Measurements from ENCODE around the gene DGKA.
"Not testable (repeated sequence)": the region's sequence is repeated elsewhere in the genome, so short reads cannot be mapped to it uniquely, and the experiment has no call there.

Gene DGKA

DNA sequence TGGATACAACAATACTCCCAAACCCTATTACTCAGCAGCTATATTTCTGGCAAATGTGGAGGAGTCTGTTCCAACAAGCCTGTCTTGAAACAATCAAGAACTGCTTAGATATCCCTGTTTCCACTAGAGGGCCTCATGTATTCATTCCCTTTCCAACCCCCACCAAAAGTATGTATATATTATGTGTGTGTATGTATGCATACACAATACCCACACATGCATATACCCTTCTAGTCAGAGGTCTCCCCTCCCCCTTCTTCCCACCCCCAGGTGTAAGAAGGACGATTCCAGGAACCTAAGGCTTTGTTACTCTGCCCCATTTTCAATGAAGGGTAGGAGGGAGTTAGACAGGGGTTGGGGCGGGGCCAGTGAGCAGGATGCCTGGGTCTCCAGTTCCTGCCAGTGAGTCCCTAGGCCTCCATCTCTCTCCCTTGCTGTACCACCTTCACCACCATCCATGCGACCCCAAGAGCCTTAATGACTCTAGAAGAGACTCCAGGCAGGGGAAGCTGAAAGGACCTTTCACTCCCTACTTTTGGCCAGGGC is at the start of gene DGKA:
DGKA (plus strand) TSS at position 392 of the 546 bp plus-strand sequence. CDS start 5,342 bp downstream, outside the sequence.
- no peak for DNase-seq (ENCODE audit: low read depth in 2 of 2, low spot score in 1 of 2)

DNA sequence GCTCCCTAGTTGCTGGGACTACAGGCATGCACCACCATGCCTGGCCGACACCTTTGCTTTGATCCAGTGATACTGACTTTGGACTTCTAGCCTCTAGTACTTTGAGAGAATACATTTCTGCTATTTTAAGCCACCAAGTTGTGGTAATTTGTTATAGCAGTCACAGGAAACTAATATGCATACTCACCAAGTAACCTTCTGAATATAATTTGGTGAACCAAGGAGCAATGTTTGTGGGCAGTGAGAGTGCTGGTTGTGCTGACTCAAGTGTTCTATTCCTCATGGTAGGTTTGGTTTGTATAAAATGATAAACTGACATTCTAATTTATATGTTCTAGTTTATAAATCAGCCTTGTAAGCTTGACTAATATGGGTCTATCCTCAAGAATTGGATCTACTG is 45.8 kb upstream of the DGKA start:
- no peak for DNase-seq (ENCODE audit: low read depth in 2 of 2, low spot score in 1 of 2)

DNA sequence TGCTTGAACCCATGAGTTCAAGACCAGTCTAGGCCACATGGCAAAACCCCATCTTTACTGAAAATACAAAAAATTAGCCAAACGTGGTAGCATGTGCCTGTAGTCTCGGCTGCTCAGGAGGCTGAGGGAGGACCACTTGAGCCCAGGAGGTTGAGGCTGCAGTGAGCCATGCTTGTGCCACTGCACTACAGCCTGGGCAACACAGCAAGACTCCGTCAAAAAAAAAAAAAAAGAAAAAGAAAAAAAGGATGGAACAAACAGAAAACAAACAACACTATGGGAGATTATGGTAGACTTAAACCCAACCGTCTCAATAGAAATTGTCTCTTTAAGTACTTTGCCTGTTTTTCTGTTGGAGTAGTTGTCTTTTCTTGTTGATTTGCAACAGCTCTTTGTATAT is 39.7 kb upstream of the DGKA start:
- DNase-seq (ENCODE audit: low read depth in 2 of 2, low spot score in 1 of 2): no peak

DNA sequence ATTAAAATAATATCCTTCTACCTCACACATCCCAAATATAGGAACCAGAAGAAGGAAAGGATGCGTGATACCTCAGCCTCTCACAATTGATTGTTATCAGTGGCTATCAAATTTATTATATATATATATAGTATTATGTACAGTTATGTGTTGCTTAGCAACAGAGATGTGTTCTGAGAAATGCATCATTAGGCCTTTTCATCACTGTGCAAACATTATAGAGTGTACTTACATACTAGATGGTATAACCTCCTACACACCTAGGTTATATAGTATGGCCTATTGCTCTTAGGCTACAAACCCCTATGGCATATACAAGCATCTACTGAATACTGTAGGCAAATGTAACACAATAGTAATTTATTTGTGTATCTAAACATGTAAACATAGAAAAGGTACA is 37.2 kb upstream of the DGKA start:
- no peak for DNase-seq (ENCODE audit: low read depth in 2 of 2, low spot score in 1 of 2)

DNA sequence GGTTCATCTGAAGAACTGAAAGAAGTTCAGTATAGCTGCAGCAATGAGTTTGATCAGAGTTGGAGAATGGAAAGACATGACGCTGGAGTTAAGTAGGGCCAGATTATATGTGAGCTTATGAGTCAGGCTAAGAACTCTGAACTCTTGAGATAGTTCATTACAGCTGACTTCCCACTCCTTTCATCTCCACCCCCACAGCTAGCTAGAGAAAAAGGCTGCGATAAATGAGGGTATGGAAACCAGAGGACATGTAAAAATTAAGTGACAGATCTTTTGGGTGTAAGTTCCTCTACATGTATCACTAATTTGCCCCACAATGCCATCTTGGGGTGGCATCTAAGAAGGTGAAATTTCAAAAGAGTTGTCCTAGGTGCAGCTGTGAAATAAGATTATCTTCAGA is 31.9 kb upstream of the DGKA start:
- DNase-seq (ENCODE audit: low read depth in 2 of 2, low spot score in 1 of 2): peak in 1 of 2 donors; percentile 1

DNA sequence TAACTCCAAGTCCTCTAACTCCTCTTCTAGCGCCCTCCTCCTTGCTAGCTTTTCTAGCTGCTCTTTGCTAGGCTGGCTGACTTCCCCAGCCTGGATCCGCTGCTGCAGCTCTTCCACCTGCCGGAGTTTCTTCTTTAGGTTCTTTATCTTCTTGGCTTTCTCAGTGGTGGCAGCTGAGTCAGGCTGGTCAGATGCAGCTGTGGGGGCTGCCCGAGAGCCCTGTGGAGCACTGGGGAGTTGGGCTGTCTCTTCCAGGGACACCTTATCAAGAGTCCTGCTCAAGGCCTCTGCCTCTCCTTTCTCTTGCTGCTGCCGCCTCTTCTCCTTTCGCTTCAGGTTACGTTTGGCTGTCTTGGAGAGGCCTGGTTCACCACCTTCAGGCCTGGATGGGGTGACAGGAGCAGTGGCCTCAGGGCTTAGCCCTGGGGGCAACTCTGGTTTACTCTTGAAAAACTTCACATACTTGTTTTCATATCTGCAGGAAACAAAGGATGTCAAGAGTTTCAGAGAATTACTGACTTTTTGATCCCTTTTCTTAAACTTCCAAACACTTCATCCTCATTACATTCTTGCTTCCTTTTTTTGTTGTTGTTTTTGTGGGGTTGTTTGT is 29.0 kb upstream of the DGKA start:
- no peak for DNase-seq (ENCODE audit: low read depth in 2 of 2, low spot score in 1 of 2)

DNA sequence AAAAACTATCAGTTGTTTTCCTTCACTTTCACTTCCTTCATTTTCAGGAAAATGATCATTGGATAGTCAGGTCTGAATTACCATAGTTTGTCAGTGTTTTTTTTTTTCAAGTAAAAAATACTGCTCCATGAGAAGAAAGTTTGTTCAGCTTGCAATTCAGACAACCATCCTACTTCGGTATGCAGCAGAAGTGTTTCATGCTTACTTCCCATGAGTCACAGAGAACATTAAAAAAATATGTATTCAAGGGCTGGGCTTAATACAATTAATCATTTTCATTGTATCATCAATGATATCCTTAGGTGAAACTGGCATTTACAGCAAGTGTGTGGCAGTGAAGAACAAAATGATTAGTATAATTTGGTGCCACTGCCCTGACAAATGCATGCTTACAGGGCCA is 24.9 kb upstream of the DGKA start:
- DNase-seq (ENCODE audit: low read depth in 2 of 2, low spot score in 1 of 2): no peak

DNA sequence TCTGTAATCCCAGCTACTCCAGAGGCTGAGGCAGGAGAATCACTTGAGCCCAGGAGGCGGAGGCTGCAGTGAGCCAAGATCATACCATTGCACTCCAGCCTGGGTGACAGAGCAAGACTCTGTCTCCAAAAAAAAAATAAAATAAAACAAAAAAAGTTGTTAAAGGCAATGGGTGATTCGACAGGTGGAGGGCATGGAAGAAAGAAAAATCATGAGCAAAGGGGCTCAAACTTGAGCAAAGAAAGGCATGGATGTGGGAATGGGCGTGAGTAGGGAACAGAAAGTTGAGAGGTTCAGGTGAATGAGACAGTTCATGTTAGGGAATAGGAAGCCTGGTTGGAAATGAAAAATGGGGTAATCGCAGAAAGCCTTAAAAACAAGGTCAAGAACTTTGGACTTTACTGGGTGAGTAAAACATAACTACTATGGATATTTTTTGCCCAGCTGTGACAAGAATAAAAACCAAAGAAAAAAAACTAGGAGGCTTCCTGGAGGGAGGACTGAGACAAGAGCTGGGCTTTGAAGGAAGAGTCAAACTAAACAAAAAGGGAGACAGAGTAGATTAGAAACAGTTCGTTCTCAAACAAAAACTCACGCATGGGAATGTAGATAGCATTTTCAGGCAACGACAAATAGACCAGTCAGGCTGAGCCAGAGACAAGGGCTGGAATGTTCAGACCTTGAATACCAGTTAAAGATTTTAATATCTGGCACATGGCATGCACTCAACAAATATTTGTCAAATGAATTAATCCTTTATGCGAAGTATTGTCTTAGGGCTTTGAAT is 22.0 kb upstream of the DGKA start:
- no peak for DNase-seq (ENCODE audit: low read depth in 2 of 2, low spot score in 1 of 2)

DNA sequence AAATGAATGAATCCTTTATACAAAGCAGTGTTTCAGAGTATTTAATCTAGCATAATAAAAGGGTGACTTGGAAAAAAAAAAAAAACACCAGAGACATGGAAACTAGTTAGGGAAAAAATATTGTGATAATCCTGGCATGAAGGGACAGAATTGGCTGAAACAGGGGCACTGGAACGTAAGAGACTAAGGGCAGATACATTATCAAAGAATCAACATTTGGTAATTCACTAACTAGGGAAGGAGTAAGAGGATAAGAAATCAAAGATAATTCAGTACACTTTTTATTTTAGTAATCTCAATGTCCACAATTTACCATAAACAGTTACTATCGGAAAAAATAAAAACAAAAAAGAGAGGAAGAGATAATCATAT is 21.5 kb upstream of the DGKA start:
- no peak for DNase-seq (ENCODE audit: low read depth in 2 of 2, low spot score in 1 of 2)

DNA sequence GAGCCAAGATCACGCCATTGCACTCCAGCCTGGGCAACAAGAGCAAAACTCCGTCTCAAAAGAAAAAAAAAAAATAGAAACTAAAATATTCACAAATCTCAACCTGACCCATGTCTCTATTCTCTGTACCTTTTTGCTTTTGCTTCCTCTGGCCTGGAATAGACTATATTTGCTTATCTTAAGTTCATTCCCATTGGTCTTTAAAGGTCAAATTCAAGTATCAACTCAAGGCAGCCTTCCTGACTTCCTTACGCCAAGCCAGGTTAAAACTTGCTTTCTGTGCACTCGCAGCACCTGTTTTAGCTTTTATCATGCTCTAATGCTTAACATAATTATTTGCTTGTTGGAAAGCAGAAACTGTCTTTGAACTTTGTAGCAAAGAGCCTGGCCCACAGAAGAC is 18.1 kb upstream of the DGKA start:
- no peak for DNase-seq (ENCODE audit: low read depth in 2 of 2, low spot score in 1 of 2)

DNA sequence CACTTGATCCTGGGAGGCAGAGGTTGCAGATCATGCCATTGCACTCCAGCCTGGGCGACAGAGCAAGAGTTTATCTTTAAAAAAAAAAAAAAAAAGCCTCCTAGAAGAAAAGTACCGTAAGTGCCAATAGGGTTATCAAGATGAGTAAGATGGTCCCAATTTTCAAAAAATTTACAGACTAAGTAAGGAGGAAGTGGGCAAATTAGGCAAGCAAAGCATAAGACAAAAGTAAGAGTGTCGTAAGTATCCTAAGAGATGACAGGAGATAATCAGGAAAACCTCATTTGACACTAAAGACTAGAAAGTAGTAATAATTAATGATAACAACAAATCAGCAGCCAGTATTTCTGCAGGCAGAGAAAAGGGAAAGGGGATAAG is 15.5 kb upstream of the DGKA start:
- no peak for DNase-seq (ENCODE audit: low read depth in 2 of 2, low spot score in 1 of 2)

DNA sequence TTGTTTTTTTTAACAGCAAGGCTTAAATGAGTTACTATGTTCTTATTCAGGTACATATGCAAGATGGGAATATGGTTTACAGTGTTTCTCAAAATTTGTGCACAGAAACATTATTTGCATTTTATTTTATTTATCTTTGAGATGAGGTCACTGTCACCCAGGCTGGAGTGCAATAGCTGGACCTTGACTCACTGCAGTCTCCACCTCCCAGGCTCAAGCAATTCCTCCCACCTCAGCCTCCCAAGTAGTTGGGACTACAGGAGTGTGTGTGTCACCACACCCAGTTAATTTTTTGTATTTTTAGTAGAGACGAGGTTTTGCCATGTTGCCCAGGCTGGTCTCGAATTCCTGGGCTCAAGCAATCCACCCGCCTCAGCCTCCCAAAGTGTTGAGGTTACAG is 11.9 kb upstream of the DGKA start:
- not testable (repeated sequence) for DNase-seq (ENCODE audit: low read depth in 2 of 2, low spot score in 1 of 2)

DNA sequence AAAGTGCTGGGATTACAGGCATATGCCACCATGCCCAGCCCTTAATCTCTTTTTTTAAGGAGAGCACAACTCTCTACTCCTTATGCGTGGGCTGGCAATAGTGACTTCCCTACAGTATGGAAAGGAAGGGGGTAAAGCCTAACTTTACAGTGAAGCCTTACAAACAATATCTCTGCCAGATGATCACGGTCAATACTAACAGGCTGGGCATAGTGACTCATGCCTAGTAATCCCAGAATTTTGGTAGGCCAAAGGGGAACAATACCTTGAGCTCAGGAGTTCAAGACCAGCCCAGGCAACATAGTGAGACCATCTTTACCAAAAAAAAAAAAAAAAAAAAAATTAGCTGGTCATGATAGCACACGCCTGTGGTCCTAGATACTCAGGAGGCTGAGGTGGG is 8.8 kb upstream of the DGKA start:
- no peak for DNase-seq (ENCODE audit: low read depth in 2 of 2, low spot score in 1 of 2)

DNA sequence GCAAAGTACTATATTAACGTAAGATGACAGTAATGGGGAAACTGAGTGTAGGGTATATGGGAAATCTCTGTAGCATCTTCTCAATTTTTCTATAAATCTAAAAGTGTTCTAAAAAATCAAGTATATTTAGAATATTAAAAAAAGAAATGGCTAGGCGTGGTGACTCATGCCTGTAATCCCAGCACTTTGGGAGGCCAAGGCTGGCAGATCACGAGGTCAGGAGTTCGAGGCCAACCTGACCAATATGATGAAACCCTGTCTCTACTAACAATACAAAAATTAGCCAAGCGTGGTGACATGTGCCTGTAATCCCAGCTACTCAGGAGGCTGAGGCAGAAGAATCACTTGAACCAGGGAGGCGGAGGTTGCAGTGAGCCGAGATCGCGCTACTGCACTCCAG is 7.3 kb upstream of the DGKA start:
- not testable (repeated sequence) for DNase-seq (ENCODE audit: low read depth in 2 of 2, low spot score in 1 of 2)

DNA sequence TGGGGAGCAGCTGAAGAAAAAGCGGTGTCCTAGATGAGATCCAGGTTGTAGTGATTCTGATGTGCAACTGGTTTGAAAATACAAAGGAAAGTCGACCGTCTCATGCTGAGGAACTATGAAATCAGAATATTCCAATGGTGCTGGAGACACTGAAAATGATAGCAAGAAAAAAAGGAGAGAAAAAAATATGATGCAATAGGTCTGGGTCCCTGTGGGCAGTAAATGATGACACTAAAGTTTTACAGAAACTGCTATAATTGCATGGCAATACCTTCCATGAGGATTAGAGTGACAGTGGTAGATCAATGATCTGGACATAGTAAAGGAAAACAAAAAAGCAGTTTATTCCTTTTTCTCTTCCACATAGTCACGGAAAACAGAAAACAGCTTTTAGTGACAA is 5.6 kb upstream of the DGKA start:
- DNase-seq (ENCODE audit: low read depth in 2 of 2, low spot score in 1 of 2): no peak

DNA sequence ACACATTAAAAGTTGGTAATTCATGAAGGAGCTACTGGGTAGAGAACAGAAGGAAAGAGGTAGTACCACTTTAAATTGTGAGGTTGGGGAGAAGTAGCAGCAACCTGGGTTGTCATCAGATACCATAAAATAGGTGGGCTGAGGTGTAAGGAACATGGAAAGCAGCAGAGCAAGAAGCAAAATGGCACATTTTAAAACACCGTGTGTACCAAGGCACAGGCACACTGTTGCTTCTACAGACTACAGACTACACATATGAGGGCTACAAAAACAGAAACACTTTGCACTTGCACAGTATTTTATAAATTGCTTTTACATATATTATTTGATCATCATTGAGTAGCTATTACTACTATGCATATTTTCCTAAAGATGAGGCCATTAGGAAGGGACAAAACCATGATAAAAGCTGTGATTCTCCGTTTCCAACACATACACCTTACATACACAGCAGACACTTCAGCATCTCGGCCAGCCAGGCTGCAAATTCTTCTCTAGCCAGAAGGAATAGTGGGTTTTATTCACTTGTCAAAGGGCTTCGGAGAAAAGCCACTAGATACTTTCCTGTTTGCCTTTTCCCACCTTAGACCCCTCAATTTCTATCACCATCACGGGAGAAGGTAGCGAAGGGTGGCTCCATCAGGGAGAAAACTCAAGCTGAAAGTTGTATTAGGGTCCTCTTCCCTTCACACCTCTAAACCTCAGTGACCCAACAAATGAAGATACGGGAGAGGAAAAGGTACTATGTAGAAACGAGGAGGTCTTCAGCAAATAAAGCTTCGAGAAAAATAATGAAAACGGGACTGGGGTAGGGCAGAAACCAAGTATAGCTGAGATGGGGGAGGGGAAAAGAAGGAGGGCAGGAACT is 4.9 kb upstream of the DGKA start:
- no peak for DNase-seq (ENCODE audit: low read depth in 2 of 2, low spot score in 1 of 2)

DNA sequence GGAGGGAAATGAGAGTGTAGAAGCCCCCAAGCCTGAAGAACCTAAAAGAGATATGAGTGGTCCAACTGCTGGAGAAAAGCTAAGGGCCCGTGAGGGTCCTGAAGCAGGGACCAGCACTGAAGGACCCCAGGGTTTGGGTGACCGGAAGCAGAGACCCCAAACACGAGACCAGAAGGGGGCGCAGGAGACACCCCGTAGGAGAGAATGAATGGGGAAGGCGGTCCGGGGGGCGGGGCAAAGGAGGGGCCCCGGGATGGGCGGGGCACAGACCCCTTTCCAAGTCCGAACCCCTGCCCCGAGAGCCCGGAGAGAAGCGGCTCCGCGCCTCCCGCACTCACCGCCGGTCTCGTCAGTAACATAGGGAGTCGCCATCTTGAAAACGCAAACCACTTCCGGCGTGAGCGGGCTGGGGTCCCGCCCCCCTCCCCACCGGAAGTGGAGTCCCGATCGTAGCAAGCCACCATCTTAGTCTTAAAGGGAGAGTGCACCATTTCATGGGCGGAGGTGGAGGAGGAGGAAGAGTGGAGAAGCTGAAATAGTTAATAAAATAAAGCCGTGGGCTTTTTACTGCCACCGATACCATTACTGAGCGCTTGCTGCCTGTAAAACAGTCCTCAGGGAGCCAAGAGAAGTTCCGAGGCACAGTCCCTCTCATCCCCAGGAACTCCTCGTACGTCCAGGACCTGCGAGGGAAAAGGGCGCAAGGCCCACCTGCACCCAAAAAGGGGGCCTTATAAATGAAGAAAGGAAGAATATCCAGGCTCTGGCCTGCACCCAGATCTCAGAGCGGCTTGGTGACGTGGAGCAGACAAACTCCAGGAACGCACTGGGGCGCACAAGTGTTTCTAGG is 4.0 kb upstream of the DGKA start:
- peak; percentile 74 to 82 for DNase-seq (ENCODE audit: low read depth in 2 of 2, low spot score in 1 of 2)

DNA sequence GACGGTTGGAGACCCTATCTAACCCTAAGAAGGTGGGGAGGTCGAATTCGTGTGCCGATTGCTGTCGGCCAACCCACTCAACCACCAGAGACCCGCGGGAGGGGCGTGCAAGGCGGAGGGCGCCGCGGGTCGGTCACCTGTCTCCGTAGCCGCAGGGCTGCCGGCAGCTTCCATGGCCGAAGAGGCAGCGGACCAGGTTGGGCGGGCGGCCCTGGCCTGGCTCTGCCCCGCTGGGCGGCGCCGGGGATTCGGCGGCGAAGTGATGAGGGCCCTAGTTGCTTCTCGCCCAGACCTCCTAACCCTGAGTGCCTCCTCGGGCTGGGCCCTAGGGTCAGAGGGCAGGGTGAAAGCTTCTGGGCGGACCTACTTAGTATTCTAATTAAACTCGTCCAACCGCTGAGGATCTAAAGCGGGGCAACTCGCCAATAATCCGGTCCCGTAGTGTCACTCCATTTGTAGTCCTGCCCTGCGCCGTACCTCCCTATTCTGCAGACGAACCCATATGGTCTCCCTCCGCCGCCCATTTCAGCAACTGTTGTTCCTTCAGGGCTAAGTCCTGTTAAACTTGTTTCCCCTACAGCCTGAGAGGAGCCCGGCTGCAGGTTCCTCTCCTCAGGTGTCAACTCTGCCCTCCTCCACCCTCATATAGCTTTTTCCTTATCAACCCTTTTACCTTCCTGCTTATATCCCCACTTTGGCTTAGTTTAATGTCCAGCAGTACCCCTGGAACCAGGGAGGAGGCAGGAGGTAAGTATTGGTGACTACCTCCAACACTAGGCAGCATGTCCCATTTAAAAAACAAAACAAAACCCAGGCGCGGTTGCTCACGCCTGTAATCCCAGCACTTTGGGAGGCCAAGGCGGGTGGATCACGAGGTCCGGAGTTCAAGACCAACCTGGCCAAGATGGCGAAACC is 3.1 kb upstream of the DGKA start, which contains the start of gene PYM1:
PYM1 (minus strand) TSS at position 307 of the 915 bp plus-strand sequence; CDS start at position 174, 133 bp downstream.
- peak in 1 of 2 donors; percentile 38 for DNase-seq (ENCODE audit: low read depth in 2 of 2, low spot score in 1 of 2)

DNA sequence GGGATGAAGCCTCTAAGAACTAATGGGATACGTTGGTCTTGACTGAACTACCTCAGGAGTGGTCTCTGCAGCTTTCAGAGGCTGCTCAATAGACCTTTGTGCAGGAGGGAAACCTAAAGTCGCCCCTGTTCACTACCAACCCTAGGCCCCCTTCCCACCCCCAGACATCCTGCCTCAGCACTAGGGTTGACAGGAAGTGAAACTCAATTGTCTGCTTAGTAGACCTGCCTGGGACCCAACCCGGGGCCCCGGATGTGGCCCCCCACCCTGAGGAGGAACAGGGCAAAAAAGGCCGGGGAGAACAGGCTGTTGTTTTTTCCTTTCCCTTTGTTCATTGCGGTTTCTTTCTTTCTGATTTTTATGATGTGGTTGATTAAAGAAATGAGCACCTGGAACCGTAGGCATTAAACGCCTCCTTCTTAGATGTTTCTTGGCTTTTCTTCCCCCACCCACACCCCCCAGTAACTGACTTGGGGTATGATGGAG is 1.6 kb upstream of the DGKA start:
- peak; percentile 56 to 75 for DNase-seq (ENCODE audit: low read depth in 2 of 2, low spot score in 1 of 2)
